ENCODE measurements around the gene SIPA1L3.

The SIPA1L3 gene

DNA sequence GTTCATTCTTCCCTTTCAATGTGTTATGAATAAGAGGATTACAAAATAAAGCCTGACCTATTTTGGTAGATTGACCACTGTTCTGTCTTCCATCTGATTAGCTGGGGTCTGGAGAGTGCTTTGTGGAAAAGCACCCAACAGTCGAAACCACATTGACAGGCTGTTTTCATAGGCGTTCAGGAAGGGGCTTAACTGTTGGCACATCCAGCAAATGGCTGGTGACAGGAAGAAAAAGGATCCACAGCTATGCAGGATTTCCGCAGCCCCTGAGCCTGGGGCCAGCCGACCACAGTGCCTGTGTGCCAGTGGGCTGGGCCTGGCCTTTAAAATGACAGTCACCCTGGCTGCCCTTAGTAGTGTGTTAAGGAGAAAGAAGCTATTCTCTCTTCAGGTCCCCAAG lies 113.3 kb downstream of the SIPA1L3 start:
- no peak for DNase-seq (ENCODE audit: low spot score)

DNA sequence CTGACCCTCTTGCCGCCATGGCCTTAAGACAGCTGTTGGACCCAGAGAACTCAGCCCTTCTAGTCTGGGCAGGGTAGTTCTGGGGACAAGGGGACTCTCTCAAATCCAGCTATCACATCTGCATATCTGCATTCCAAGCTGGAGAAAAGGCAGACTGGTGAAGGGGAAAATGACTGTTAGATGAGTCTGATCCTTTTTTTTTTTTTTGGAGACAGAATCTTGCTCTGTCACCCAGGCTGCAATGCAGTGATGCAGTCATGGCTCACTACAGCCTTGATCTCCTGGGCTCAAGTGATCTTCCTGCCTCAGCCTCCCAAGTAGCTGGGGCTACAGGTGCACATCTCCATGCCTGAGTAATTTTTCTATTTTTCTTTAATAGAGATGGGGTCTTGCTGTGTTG lies 114.3 kb downstream of the SIPA1L3 start:
- no CpG with 5 or more reads among the region's 1 CpG for WGBS, 2 donors (ENCODE audit: extremely low coverage in 2 of 2, insufficient read length in 2 of 2, insufficient replicate concordance in 1 of 2)
- Histone ChIP-seq H3K9ac (ENCODE audit: low read depth, low read length, poor library complexity) (no peak overlapping the region), H3K4me2 (ENCODE audit: insufficient read depth, low read length, poor library complexity, severe bottlenecking) (no peak overlapping the region), H3K23ac (ENCODE audit: low read depth, low read length, poor library complexity) (no peak overlapping the region), H2BK5ac (ENCODE audit: low read length) (no peak overlapping the region), H2AFZ (ENCODE audit: low read length) (no peak overlapping the region), H3K14ac (ENCODE audit: low read length) (no peak overlapping the region), H3K36me3 (replicated peaks in 1 of 2; ENCODE audit: control insufficient read depth in 2 of 2, insufficient read depth in 2 of 2, low read length in 2 of 2) (no peaks in the 10 kb centered on the region), H2BK120ac (ENCODE audit: low read depth, low read length) (no peak overlapping the region), H3K79me1 (ENCODE audit: low read depth, low read length) (peaks cover 2% of the 10 kb centered on the region), H3K9me3 (replicated peaks in 1 of 2; ENCODE audit: control insufficient read depth in 2 of 2, insufficient read depth in 1 of 2, low read depth in 1 of 2, low read length in 2 of 2) (no peaks in the 10 kb centered on the region), H3K4ac (ENCODE audit: low read length) (no peak overlapping the region), H3K4me3 (ENCODE audit: low read length in 2 of 2) (no peak overlapping the region), H2AK5ac (ENCODE audit: low read depth, low read length) (no peak overlapping the region), H3K27ac (replicated peaks; ENCODE audit: low read length) (no peak overlapping the region), H3K4me1 (ENCODE audit: control insufficient read depth in 2 of 2, insufficient read depth in 1 of 2, low read depth in 1 of 2, low read length in 2 of 2) (peaks cover 0 to 2% of the 10 kb centered on the region in 2 donors), H4K8ac (ENCODE audit: low read depth, low read length) (no peak overlapping the region), H4K91ac (ENCODE audit: low read depth, low read length, poor library complexity) (no peak overlapping the region), H3K27me3 (ENCODE audit: control insufficient read depth in 3 of 3, insufficient read depth in 3 of 3, low read depth in 1 of 3, low read length in 3 of 3) (no peaks in the 10 kb centered on the region), H2BK12ac (ENCODE audit: low read length) (no peak overlapping the region), H3K18ac (ENCODE audit: low read length) (no peak overlapping the region), H2BK15ac (ENCODE audit: low read length) (no peak overlapping the region)
- no peak for DNase-seq (ENCODE audit: low spot score)

More for the DNA sequence above, 113.3 kb downstream of the SIPA1L3 start:
- Histone ChIP-seq H3K4me2 (ENCODE audit: insufficient read depth, low read length, poor library complexity, severe bottlenecking) (no peak overlapping the region), H3K14ac (ENCODE audit: low read length) (no peak overlapping the region), H3K4me1 (ENCODE audit: control insufficient read depth in 2 of 2, insufficient read depth in 1 of 2, low read depth in 1 of 2, low read length in 2 of 2) (peaks cover 0 to 2% of the 10 kb centered on the region in 2 donors), H2BK15ac (ENCODE audit: low read length) (no peak overlapping the region), H2AFZ (ENCODE audit: low read length) (no peak overlapping the region), H2AK5ac (ENCODE audit: low read depth, low read length) (no peak overlapping the region), H2BK12ac (ENCODE audit: low read length) (no peak overlapping the region), H3K9me3 (replicated peaks in 1 of 2; ENCODE audit: control insufficient read depth in 2 of 2, insufficient read depth in 1 of 2, low read depth in 1 of 2, low read length in 2 of 2) (no peaks in the 10 kb centered on the region), H3K23ac (ENCODE audit: low read depth, low read length, poor library complexity) (no peak overlapping the region), H3K27me3 (ENCODE audit: control insufficient read depth in 3 of 3, insufficient read depth in 3 of 3, low read depth in 1 of 3, low read length in 3 of 3) (no peaks in the 10 kb centered on the region), H3K36me3 (replicated peaks in 1 of 2; ENCODE audit: control insufficient read depth in 2 of 2, insufficient read depth in 2 of 2, low read length in 2 of 2) (no peaks in the 10 kb centered on the region), H3K4ac (ENCODE audit: low read length) (no peak overlapping the region), H4K8ac (ENCODE audit: low read depth, low read length) (no peak overlapping the region), H3K18ac (ENCODE audit: low read length) (no peak overlapping the region), H3K4me3 (ENCODE audit: low read length in 2 of 2) (no peak overlapping the region), H3K27ac (replicated peaks; ENCODE audit: low read length) (no peak overlapping the region), H2BK5ac (ENCODE audit: low read length) (no peak overlapping the region), H3K9ac (ENCODE audit: low read depth, low read length, poor library complexity) (no peak overlapping the region), H2BK120ac (ENCODE audit: low read depth, low read length) (no peak overlapping the region), H3K79me1 (ENCODE audit: low read depth, low read length) (peaks cover 2% of the 10 kb centered on the region), H4K91ac (ENCODE audit: low read depth, low read length, poor library complexity) (no peak overlapping the region)
- no CpG with 5 or more reads among the region's 4 CpGs for WGBS, 2 donors (ENCODE audit: extremely low coverage in 2 of 2, insufficient read length in 2 of 2, insufficient replicate concordance in 1 of 2)

DNA sequence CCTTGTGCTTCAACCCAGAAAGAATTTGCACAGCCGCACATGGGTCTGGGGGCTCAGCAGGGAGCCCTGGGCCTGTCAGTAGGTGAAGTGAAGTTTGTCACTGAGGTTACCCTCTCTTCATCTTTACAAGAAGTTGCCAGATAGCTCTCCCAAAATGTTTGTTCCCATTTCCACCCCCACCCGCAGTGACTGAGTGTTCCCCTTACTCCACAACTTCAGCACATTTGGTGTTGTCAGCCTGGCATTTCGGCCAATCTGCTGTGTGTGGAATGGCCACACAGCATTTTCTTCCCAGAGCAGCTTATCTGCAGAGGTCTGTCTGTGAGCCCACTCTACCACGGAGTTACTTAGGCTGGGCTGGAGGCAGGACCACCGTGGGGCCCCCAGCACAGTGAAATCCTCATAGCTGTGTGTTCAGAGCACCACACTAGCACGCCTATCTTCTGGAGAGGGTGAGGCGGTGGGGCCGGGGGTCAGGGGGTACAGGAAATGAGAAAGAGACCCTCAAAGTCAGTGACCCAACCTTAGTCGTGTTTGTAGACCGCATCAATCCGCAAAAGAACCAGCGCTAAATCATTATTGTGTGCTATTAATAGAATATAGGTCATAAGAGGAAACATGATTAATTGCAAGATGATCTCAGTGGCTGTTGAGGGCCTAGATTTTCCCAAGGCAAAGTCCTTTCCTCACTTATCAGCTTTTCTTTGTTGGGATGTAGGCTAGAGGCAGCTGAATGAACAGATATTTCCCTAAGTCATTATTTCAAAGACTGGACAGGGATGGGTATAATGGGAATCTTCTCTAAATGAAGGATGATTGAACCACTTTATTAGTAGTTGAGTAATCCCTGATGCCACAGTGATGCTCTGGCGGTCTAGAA lies 116.0 kb downstream of the SIPA1L3 start:
- Histone ChIP-seq H3K14ac (ENCODE audit: low read length) (no peak overlapping the region), H3K79me1 (ENCODE audit: low read depth, low read length) (peaks cover 2% of the 10 kb centered on the region), H3K23ac (ENCODE audit: low read depth, low read length, poor library complexity) (no peak overlapping the region), H4K8ac (ENCODE audit: low read depth, low read length) (no peak overlapping the region), H3K4me3 (ENCODE audit: low read length in 2 of 2) (no peak overlapping the region), H3K18ac (ENCODE audit: low read length) (no peak overlapping the region), H3K27ac (replicated peaks; ENCODE audit: low read length) (no peak overlapping the region), H2AFZ (ENCODE audit: low read length) (no peak overlapping the region), H3K9ac (ENCODE audit: low read depth, low read length, poor library complexity) (peak overlapping the region; percentile 46), H3K4me1 (ENCODE audit: control insufficient read depth in 2 of 2, insufficient read depth in 1 of 2, low read depth in 1 of 2, low read length in 2 of 2) (peaks cover 0 to 2% of the 10 kb centered on the region in 2 donors), H3K27me3 (ENCODE audit: control insufficient read depth in 3 of 3, insufficient read depth in 3 of 3, low read depth in 1 of 3, low read length in 3 of 3) (no peaks in the 10 kb centered on the region), H4K91ac (ENCODE audit: low read depth, low read length, poor library complexity) (no peak overlapping the region), H2AK5ac (ENCODE audit: low read depth, low read length) (no peak overlapping the region), H3K9me3 (replicated peaks in 1 of 2; ENCODE audit: control insufficient read depth in 2 of 2, insufficient read depth in 1 of 2, low read depth in 1 of 2, low read length in 2 of 2) (no peaks in the 10 kb centered on the region), H3K4ac (ENCODE audit: low read length) (no peak overlapping the region), H2BK5ac (ENCODE audit: low read length) (no peak overlapping the region), H2BK12ac (ENCODE audit: low read length) (no peak overlapping the region), H2BK15ac (ENCODE audit: low read length) (no peak overlapping the region), H2BK120ac (ENCODE audit: low read depth, low read length) (no peak overlapping the region), H3K36me3 (replicated peaks in 1 of 2; ENCODE audit: control insufficient read depth in 2 of 2, insufficient read depth in 2 of 2, low read length in 2 of 2) (no peaks in the 10 kb centered on the region), H3K4me2 (ENCODE audit: insufficient read depth, low read length, poor library complexity, severe bottlenecking) (no peak overlapping the region)
- WGBS, 2 donors (ENCODE audit: extremely low coverage in 2 of 2, insufficient read length in 2 of 2, insufficient replicate concordance in 1 of 2) = no CpG with 5 or more reads among the region's 13 CpGs
- DNase-seq (ENCODE audit: low spot score) = no peak

DNA sequence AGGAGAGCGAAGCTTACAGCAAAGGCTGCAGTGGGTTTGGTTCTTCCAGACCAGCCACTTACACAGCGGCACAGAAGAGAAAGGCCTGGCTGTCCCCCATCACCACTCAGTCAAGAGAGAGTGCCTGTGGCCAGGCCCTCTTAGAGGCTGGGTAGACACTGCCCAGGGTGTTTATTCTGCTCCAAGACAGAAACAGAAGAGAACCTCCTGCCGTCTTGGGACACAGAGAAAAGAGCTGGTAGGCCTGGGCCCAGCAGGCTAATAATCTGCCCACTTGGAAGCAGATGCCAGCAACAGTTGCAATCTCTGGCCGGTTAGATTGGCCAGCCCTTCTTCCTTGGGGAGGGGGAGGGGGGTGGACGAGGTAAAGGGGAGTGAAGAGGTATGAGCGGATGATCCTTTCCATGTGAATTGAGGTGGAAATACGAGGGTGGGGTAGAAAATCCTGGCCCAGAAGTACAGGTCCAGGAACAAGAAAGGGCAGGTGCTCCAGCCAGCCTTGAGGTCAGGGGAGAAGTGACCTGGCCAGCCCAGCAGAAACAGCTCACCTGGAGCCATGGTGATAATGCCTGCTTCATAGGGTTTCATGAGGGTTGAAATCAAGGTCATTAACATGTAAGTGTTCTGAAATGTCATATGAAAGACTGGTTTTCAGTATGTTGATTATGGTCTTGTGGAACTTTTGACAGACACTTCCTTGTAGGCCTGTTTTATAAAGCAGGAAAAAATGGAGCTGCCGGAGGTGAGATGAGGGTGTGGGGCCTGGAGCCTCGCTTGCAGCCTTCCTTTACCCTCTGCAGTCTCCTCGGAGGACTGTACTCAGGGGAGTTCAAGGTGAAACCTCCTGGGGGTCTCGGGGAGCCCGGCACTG lies 116.9 kb downstream of the SIPA1L3 start:
- Histone ChIP-seq H3K4me3 (ENCODE audit: low read length in 2 of 2) (no peak overlapping the region), H3K27ac (replicated peaks; ENCODE audit: low read length) (no peak overlapping the region), H3K4ac (ENCODE audit: low read length) (no peak overlapping the region), H3K79me1 (ENCODE audit: low read depth, low read length) (peaks cover 2% of the 10 kb centered on the region), H2AFZ (ENCODE audit: low read length) (no peak overlapping the region), H3K23ac (ENCODE audit: low read depth, low read length, poor library complexity) (no peak overlapping the region), H4K91ac (ENCODE audit: low read depth, low read length, poor library complexity) (no peak overlapping the region), H3K14ac (ENCODE audit: low read length) (no peak overlapping the region), H3K9ac (ENCODE audit: low read depth, low read length, poor library complexity) (no peak overlapping the region), H3K36me3 (replicated peaks in 1 of 2; ENCODE audit: control insufficient read depth in 2 of 2, insufficient read depth in 2 of 2, low read length in 2 of 2) (no peaks in the 10 kb centered on the region), H2BK5ac (ENCODE audit: low read length) (no peak overlapping the region), H2BK12ac (ENCODE audit: low read length) (no peak overlapping the region), H3K18ac (ENCODE audit: low read length) (no peak overlapping the region), H2BK120ac (ENCODE audit: low read depth, low read length) (no peak overlapping the region), H2BK15ac (ENCODE audit: low read length) (no peak overlapping the region), H3K4me1 (ENCODE audit: control insufficient read depth in 2 of 2, insufficient read depth in 1 of 2, low read depth in 1 of 2, low read length in 2 of 2) (peaks cover 0 to 2% of the 10 kb centered on the region in 2 donors), H3K27me3 (ENCODE audit: control insufficient read depth in 3 of 3, insufficient read depth in 3 of 3, low read depth in 1 of 3, low read length in 3 of 3) (no peaks in the 10 kb centered on the region), H3K4me2 (ENCODE audit: insufficient read depth, low read length, poor library complexity, severe bottlenecking) (no peak overlapping the region), H2AK5ac (ENCODE audit: low read depth, low read length) (no peak overlapping the region), H3K9me3 (replicated peaks in 1 of 2; ENCODE audit: control insufficient read depth in 2 of 2, insufficient read depth in 1 of 2, low read depth in 1 of 2, low read length in 2 of 2) (no peaks in the 10 kb centered on the region), H4K8ac (ENCODE audit: low read depth, low read length) (no peak overlapping the region)
- WGBS, 2 donors (ENCODE audit: extremely low coverage in 2 of 2, insufficient read length in 2 of 2, insufficient replicate concordance in 1 of 2) = no CpG with 5 or more reads among the region's 12 CpGs
- DNase-seq (ENCODE audit: low spot score) = no peak

All from neuronal stem cell (in vitro differentiated cells).